Gastroesophageal sphincter (tissue), 4 donors: Measurements from ENCODE around the gene DOLPP1. TPM values are rescaled to one million over a fixed set of nuclear protein-coding genes. Genes with fewer than 3 reads are reported as not detected.
A peak's percentile ranks its signal among the peaks of the same experiment; 100 is the strongest.
"Not testable (repeated sequence)": the region's sequence is repeated elsewhere in the genome, so short reads cannot be mapped to it uniquely, and the experiment has no call there.

Source experiments
- ATAC-seq: fragments of 150-250 bp; one replicate; pipeline ENCODE4 v1.9.1; 2016; ENCODE audit warnings: mild to moderate bottlenecking, moderate library complexity
- H3K27ac ChIP-seq, 4 donors: fragments of 200-600 bp; sonication (generic) in 3 of 4; 1 replicate in 3 of 4; 2 replicates in 1 of 4; pipeline ENCODE4 v1.5.1; 2016 to 2019
- H3K27me3 ChIP-seq: fragments of 200-600 bp; sonication (generic); one replicate; pipeline ENCODE4 v1.5.1; 2019
- H3K36me3 ChIP-seq, 2 donors: fragments of 200-600 bp; sonication (generic); one replicate each; pipeline ENCODE4 v1.5.1; 2019; ENCODE audit warnings: control low read depth in 1 of 2
- H3K4me1 ChIP-seq, 3 donors: fragments of 200-600 bp; sonication (generic); 1 replicate in 2 of 3; 2 replicates in 1 of 3; pipeline ENCODE4 v1.5.1; 2016 to 2019; ENCODE audit warnings: control low read depth in 2 of 3
- H3K4me3 ChIP-seq, 2 donors: fragments of 200-600 bp; sonication (generic); one replicate each; pipeline ENCODE4 v1.5.1; 2019; ENCODE audit warnings: mild to moderate bottlenecking in 1 of 2, moderate library complexity in 1 of 2
- H3K9me3 ChIP-seq, 3 donors: fragments of 200-600 bp; sonication (generic); one replicate each; pipeline ENCODE4 v1.5.1; 2017 to 2019; ENCODE audit warnings: control low read depth in 2 of 3
- CTCF ChIP-seq, 4 experiments: fragments of 200-600 bp in 2 of 4; fragments of 450-650 bp in 2 of 4; sonication (generic) in 1 of 4; IDR thresholded peaks; one replicate each; pipeline ENCODE4 v1.5.1; 2017 to 2019; ENCODE audit warnings: antibody characterized with exemption in 4 of 4, mild to moderate bottlenecking in 2 of 4, moderate library complexity in 2 of 4
- EP300 ChIP-seq: sonication (generic); formaldehyde crosslinking; IDR thresholded peaks from one replicate; pipeline ENCODE4 v1.6.1; 2017; ENCODE audit warnings: antibody characterized with exemption, mild to moderate bottlenecking
- POLR2A ChIP-seq, 2 donors: fragments of 450-650 bp; IDR thresholded peaks; one replicate each; pipeline ENCODE4 v1.6.1; 2017; ENCODE audit warnings: antibody characterized with exemption in 2 of 2, mild to moderate bottlenecking in 2 of 2, moderate library complexity in 1 of 2
- POLR2AphosphoS5 ChIP-seq: sonication (generic); formaldehyde crosslinking; IDR thresholded peaks from one replicate; pipeline ENCODE4 v1.6.1; 2017; ENCODE audit warnings: antibody characterized with exemption
- WGBS, 2 donors: methylation state at CpG; one replicate each; pipeline ENCODE4 v1.1.5; 2018; ENCODE audit warnings: low coverage in 1 of 2; 5-methylcytosine and 5-hydroxymethylcytosine counted together
- total RNA-seq, 4 donors: library from RNA; depleted of rRNA; stranded (reverse); fragments of >200 nt; gene quantifications; one replicate each; pipeline ENCODE4 v1.1.0, GENCODE V29; 2016

DOLPP1 gene
- total RNA-seq, 4 donors from 2014 or later, result 2.7 to 6.2 (median 6.0) TPM

GRCh38 chr9:129109952-129110739, 29.2 kb downstream of the DOLPP1 start:
- peak in 1 of 4 experiments; percentile 17 for TF ChIP-seq CTCF (IDR thresholded peaks at IDR 0.05)
- no peak for TF ChIP-seq EP300
- peak; percentile 38 for ATAC-seq
- H3K4me1 ChIP-seq, result peaks cover 0 to 60% (median 27%) of the 10 kb centered on the region in 3 donors
- peaks cover 0 to 30% of the 10 kb centered on the region in 2 donors for H3K36me3 ChIP-seq
- peak overlapping the region; percentile 90 to 97 for H3K4me3 ChIP-seq
- peak overlapping the region; percentile 67 to 98 (median 96) for H3K27ac ChIP-seq
- no peaks in the 10 kb centered on the region for H3K27me3 ChIP-seq
- WGBS, 2 donors, result 31 to 35% methylated on average over 2 to 6 of the region's 64 CpGs
- H3K9me3 ChIP-seq, result no peaks in the 10 kb centered on the region

- Histone ChIP-seq H3K4me1 (peaks cover 0 to 62% (median 27%) of the 10 kb centered on the region in 3 donors), H3K4me3 (peak within 1 kb of the TSS; percentile 90 to 97), H3K9me3 (no peaks in the 10 kb centered on the region), H3K27me3 (no peaks in the 10 kb centered on the region), H3K36me3 (peaks cover 0 to 22% of the 10 kb centered on the region in 2 donors), H3K27ac (peak within 1 kb of the TSS; percentile 90 to 98 (median 96))
- WGBS, 2 donors, result 0% methylated on average over 2 of the region's 77 CpGs
- TF ChIP-seq POLR2AphosphoS5 (peak; percentile 93), POLR2A (IDR thresholded peaks at IDR 0.05) (peak; percentile 76 to 88), EP300 (no peak), CTCF (IDR thresholded peaks at IDR 0.05) (peak in 2 of 4 experiments; percentile 11 to 18)
- ATAC-seq, result peak; percentile 91
Observed at GRCh38 chr9:129110740-129111527, 30.0 kb downstream of the DOLPP1 start, which contains the start of the genes CRAT and PTPA. Gene CRAT, minus strand, starts transcription at chr9:129110793. Its CDS starts 284 bp downstream, at chr9:129110509. Gene PTPA, plus strand, starts transcription at chr9:129111415. Its CDS starts 186 bp downstream, at chr9:129111601.

- H3K27ac ChIP-seq, result peak overlapping the region; percentile 90 to 98 (median 96)
- H3K4me1 ChIP-seq, result peaks cover 0 to 62% (median 27%) of the 10 kb centered on the region in 3 donors
- peak overlapping the region; percentile 90 to 97 for H3K4me3 ChIP-seq
- H3K36me3 ChIP-seq, result peaks cover 0 to 15% of the 10 kb centered on the region in 2 donors
- 0% methylated on average over 8 to 10 of the region's 37 CpGs for WGBS, 2 donors
- no peaks in the 10 kb centered on the region for H3K9me3 ChIP-seq
- no peaks in the 10 kb centered on the region for H3K27me3 ChIP-seq
- no peak for ATAC-seq
- no peak for TF ChIP-seq CTCF (IDR thresholded peaks at IDR 0.05)
- TF ChIP-seq EP300, result no peak
- TF ChIP-seq POLR2AphosphoS5, result no peak
- TF ChIP-seq POLR2A (IDR thresholded peaks at IDR 0.05), result no peak
Observed at GRCh38 chr9:129111528-129112151, 30.7 kb downstream of the DOLPP1 start.

- peak overlapping the region in 1 of 2 donors; percentile 97 for H3K4me3 ChIP-seq
- 85% methylated on average over 8 of the region's 17 CpGs; no CpG with 5 or more reads in 1 of the 2 donors for WGBS, 2 donors
- not testable (repeated sequence) for H3K27me3 ChIP-seq
Observed at GRCh38 chr9:129112526-129112925, 31.6 kb downstream of the DOLPP1 start.

More at GRCh38 chr9:129112526-129112925, 31.6 kb downstream of the DOLPP1 start:
- not testable (repeated sequence) for ATAC-seq, H3K9me3 ChIP-seq, H3K36me3 ChIP-seq
- peak overlapping the region in 1 of 4 donors; percentile 97 for H3K27ac ChIP-seq
- peaks cover 0 to 62% (median 27%) of the 10 kb centered on the region in 3 donors for H3K4me1 ChIP-seq
